SK-MEL-5 (cell line): ENCODE measurements around the gene FAM174A. TPM values are rescaled to one million over a fixed set of nuclear protein-coding genes. Genes with fewer than 3 reads are reported as not detected.

Experiments
- DNase-seq: peaks from one replicate; pipeline ENCODE4 v3.0.0-alpha.2; 2016; ENCODE audit warnings: low read depth, low spot score
- in situ Hi-C: cut with HindIII; loops from 2 replicates; pipeline ENCODE4 v1.10.0; 2016; ENCODE audit warnings: low sequenced_read_pairs, high pct_unique_total_duplicates, low pct_unique_long_range_greater_than_20kb
- polyA plus RNA-seq, 2 experiments: library from polyadenylated mRNA; depleted of rRNA; stranded (reverse); fragments of >200 nt; gene quantifications; 2 replicates each; pipeline ENCODE4 v1.2.3, GENCODE V29; 2015
- total RNA-seq: library from RNA; depleted of rRNA; stranded (reverse); fragments of >200 nt; shearing (Covaris generic); gene quantifications from 2 replicates; pipeline ENCODE4 v1.2.3, GENCODE V29; 2014; rRNA removed

FAM174A gene
- 22.8 and 25.3 TPM in 2 replicates for total RNA-seq
- polyA plus RNA-seq (2015; cell fraction: cytosol; rRNA removed) = 27.5 and 28.1 TPM in 2 replicates
- 4.9 and 13.7 TPM in 2 replicates for polyA plus RNA-seq (2015; cell fraction: nucleus; rRNA removed)

DNA sequence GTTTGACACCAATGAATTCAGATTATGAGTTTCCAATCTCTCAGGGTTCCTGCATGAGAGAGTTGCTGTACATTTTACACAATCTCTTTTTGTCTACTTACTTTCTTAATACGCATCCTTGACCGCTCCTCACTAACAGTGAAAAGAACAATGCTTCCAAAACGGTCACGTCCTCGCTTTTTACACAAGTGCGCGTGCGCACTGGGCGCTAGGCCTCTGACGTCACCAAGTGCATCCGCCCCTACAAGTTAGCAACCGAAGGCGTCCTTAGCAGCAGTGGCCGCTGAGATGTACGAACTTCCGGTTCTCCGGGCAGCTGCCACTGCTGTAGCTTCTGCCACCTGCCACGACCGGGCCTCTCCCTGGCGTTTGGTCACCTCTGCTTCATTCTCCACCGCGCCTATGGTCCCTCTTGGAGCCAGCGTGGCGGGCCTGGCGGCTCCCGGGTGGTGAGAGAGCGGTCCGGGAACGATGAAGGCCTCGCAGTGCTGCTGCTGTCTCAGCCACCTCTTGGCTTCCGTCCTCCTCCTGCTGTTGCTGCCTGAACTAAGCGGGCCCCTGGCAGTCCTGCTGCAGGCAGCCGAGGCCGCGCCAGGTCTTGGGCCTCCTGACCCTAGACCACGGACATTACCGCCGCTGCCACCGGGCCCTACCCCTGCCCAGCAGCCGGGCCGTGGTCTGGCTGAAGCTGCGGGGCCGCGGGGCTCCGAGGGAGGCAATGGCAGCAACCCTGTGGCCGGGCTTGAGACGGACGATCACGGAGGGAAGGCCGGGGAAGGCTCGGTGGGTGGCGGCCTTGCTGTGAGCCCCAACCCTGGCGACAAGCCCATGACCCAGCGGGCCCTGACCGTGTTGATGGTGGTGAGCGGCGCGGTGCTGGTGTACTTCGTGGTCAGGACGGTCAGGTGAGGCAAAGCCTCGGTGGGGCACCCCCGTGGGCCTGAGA lies at the start of gene FAM174A:
TSS of gene FAM174A (plus strand) at position 315 of the 946 bp plus-strand sequence. CDS start at position 472, 157 bp downstream.
- in situ Hi-C loops = no loop called here
- DNase-seq = peak; percentile 97

DNA sequence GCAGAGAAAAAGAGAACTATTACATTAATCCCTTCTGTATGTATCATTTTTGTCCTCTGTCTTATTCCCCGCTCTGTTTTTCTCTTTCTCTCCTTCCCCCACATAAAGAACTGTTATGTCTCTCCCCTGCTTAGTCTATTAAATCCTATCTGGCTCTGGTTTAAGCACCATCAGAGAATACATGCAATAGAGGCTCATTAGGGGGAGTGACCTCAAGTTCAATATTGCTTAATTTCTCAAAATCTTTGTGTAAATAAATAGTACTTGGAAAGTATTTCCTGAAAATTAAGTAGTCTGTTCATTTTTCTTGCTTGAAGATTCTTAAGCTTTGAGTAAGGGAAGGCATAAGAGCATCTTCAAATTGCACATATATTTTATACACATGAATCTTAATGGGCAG lies 41.2 kb upstream of the FAM174A start:
- DNase-seq = no peak
- in situ Hi-C loops = no loop called here

- in situ Hi-C loops = no loop called here
- DNase-seq = no peak
Measured at GRCh38 chr5:100496296-100496695, 38.9 kb upstream of the FAM174A start.

GRCh38 chr5:100502684-100503083 lies 32.5 kb upstream of the FAM174A start:
- in situ Hi-C loops = no loop called here
- DNase-seq = no peak

GRCh38 chr5:100505984-100506670 lies 29.0 kb upstream of the FAM174A start:
- DNase-seq = peak; percentile 32
- in situ Hi-C loops = no loop called here

DNA sequence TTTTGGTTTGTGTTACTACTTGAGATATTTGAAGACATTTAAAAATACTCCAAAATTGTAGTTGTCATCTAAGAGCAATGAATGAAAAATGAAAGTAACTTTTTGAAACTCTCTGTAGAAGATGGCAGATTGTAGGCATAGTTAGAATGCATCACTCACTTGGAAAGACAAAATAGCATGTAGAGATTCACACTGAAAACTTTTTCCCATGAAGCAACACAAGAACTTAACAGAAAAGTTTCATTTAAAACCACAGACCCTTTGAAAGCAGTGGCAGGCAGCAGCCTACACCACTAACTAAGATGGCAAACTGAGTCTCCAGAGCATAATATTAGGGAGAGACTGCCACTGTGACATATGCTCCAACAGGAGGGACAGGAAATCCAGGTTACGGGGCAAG lies 18.9 kb upstream of the FAM174A start:
- in situ Hi-C loops = no loop called here

DNA sequence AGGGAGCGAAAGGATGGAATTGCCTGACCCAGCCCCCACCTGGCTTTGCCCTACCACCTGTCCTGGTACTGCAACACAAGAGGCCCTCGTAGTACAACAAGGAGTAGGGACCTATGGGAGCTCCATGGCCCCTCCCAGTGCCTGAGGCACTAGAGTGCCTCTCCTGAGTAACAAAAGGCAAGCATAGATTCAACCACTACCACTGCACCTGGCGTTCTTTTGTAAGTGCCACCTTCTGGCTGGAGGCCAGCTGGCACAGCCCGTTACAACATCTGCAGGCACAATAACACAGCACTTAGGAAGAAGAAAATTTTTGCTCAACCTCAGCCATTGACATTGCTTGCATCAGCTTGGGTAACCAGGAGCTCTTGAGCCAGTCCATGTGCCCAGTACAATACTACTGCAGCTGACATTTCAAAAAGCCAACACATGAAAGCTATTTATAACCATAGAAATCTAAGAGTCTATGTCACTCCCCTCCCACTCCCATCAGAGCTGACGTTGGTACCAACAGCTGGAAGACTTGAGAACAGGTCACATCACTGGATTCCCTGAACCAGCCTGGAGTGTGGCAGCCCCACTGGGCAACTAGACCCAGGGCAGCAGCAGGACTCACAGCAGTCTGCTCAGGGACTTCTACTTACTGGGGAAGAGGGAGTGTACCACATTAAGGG lies 17.7 kb upstream of the FAM174A start:
- DNase-seq = no peak
- in situ Hi-C loops = no loop called here

More for the DNA sequence above, 18.9 kb upstream of the FAM174A start:
- no peak for DNase-seq

- DNase-seq = peak; percentile 23
- in situ Hi-C loops = no loop called here
Measured at GRCh38 chr5:100518377-100518776, 16.8 kb upstream of the FAM174A start.

DNA sequence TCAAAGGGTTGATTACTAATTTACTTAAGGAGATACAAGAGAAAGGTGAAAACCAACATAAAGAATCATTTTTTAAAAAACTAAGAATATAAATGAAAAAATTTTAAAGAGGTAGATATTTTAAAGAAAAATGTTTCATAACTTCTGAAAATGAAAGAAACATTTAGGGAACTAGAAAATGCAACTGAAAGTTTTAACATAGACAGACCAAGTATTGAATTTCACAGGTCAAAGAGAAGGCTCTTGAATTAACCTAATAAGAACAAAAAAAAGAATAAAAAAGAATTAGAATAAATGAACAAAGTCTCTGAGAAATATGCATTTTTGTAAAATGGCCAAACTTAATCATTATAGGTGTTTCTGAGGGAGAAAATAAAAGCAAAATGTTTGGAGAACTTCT lies 16.1 kb upstream of the FAM174A start:
- DNase-seq = no peak
- in situ Hi-C loops = no loop called here

- in situ Hi-C loops = no loop called here
- peak; percentile 28 for DNase-seq
Measured at GRCh38 chr5:100520348-100520747, 14.8 kb upstream of the FAM174A start.

- in situ Hi-C loops = no loop called here
- no peak for DNase-seq
Measured at GRCh38 chr5:100537946-100538345, 2.8 kb downstream of the FAM174A start.

DNA sequence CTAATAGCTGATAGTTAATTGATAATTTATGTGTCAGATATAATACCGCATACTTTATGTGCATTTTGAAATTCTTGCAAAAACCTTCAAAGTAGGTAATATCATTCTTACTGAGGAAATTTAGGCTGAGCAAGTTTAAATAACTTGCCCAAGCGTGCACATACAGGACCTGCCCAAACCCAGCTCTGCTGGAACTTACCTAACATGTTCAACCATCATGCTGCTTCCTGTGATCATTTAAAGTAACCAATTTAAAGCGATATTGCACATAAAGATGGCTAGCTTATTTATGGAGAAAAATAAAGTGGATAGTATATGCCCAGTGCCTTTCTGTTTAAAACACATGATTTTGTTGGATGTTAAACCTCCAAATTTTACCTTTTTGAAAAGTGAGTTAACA lies 4.3 kb downstream of the FAM174A start:
- in situ Hi-C loops = no loop called here
- DNase-seq = no peak

GRCh38 chr5:100542086-100542485 lies 6.9 kb downstream of the FAM174A start:
- in situ Hi-C loops = no loop called here
- DNase-seq = no peak

GRCh38 chr5:100546001-100546400 lies 10.8 kb downstream of the FAM174A start:
- in situ Hi-C loops = no loop called here
- no peak for DNase-seq

DNA sequence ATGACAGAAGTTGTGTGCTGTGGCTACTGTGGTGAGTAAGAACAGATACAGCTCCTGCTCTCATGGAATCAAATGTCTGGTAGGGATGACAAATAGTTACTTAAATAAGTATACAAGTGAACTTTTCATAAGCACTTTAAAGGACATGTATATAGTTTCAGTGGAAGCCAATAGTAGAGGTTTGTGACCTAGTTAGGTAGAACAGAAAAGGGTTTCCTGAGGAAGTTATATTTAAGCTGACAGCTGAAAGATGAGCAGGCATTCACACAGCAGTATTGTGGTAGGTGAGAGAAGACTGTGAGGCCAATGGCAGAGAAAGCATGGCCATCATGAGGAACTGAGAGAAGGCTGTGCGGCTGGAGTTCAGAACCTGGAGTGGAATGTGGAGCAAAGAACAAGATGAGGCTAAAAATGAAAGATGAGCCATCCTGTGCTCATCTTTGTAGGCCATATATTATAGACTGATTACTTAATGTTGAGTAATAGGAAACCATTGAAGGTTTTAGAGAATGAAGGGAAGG lies 15.4 kb downstream of the FAM174A start:
- in situ Hi-C loops = no loop called here

GRCh38 chr5:100551183-100551582 lies 16.0 kb downstream of the FAM174A start:
- no peak for DNase-seq
- in situ Hi-C loops = no loop called here

More for the DNA sequence above, 15.4 kb downstream of the FAM174A start:
- no peak for DNase-seq

DNA sequence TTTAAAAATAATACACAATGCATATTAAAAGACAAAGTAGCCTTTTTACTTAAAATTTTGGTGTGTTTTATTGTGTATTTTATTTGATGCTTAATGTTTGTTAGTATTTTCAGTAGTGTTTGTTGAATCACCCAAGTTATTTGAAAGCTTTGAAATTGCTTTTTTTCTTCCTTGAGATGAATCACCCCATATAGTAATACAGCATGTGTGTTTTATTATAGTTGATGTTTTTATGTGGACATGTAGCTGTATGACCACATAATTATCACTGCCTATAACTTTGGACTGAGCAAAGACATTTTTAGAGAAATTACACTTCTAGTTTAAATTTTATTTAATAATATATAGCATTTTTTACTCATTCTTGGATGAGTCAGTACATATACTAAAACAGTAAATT lies 18.0 kb downstream of the FAM174A start:
- no peak for DNase-seq
- in situ Hi-C loops = no loop called here

DNA sequence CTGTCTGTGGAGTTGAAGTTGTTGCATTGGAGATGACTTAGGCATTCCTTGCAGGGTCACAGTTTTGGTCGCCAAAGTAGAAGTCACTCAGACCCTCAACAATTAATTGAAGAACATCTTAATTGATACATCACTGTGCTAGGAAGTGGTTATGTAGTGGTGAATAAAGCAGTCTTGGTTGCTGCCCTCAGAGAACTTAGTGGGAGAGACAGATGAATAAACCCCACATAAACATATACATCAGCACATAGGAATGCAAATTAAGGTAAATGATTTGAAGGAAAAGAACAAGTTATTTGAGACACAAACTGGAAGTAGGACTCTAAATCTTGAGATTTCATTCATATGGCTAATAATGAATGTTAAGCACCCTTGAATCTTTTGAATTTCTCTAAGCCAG lies 25.7 kb downstream of the FAM174A start:
- in situ Hi-C loops = no loop called here
- DNase-seq = no peak
